Limb (tissue), 2 donors: ENCODE data around the gene EFCAB13.
"Not testable (repeated sequence)": the region's sequence is repeated elsewhere in the genome, so short reads cannot be mapped to it uniquely, and the experiment has no call there.

Source experiments
- DNase-seq, 2 donors: peaks; one replicate each; pipeline ENCODE4 v3.0.0-alpha.2; 2016; ENCODE audit errors: extremely low spot score in 2 of 2

The EFCAB13 gene

GRCh38 chr17:47330548-47330947, 6.8 kb downstream of the EFCAB13 start:
- DNase-seq: no peak

- no peak for DNase-seq
These were observed 8.5 kb downstream of the EFCAB13 start for GRCh38 chr17:47332287-47332686.

- DNase-seq: no peak
These were observed 11.6 kb downstream of the EFCAB13 start for GRCh38 chr17:47335101-47335936.

- no peak for DNase-seq
These were observed 14.3 kb downstream of the EFCAB13 start for GRCh38 chr17:47338026-47338425.

- no peak for DNase-seq
These were observed 29.1 kb downstream of the EFCAB13 start for GRCh38 chr17:47352848-47353247.

- DNase-seq: no peak
These were observed 34.9 kb downstream of the EFCAB13 start for GRCh38 chr17:47358652-47359051.

- no peak for DNase-seq
These were observed 39.4 kb downstream of the EFCAB13 start for GRCh38 chr17:47363171-47363570.

- DNase-seq: no peak
These were observed 43.5 kb downstream of the EFCAB13 start for GRCh38 chr17:47367257-47367656.

- peak in 1 of 2 donors; percentile 2 for DNase-seq
These were observed 44.5 kb downstream of the EFCAB13 start for GRCh38 chr17:47368262-47368661.

GRCh38 chr17:47370899-47371298, 47.1 kb downstream of the EFCAB13 start:
- DNase-seq: not testable (repeated sequence)

GRCh38 chr17:47373002-47373401, 49.2 kb downstream of the EFCAB13 start:
- no peak for DNase-seq

- no peak for DNase-seq
These were observed 52.5 kb downstream of the EFCAB13 start for GRCh38 chr17:47376247-47376646.

- DNase-seq: no peak
These were observed 65.1 kb downstream of the EFCAB13 start for GRCh38 chr17:47388825-47389224.

- not testable (repeated sequence) for DNase-seq
These were observed 73.9 kb downstream of the EFCAB13 start for GRCh38 chr17:47397532-47398128.

- DNase-seq: no peak
These were observed 76.6 kb downstream of the EFCAB13 start for GRCh38 chr17:47400333-47400732.

- DNase-seq: no peak
These were observed 77.3 kb downstream of the EFCAB13 start for GRCh38 chr17:47401100-47401499.

- DNase-seq: no peak
These were observed 80.3 kb downstream of the EFCAB13 start for GRCh38 chr17:47404006-47404405.

- no peak for DNase-seq
These were observed 81.1 kb downstream of the EFCAB13 start for GRCh38 chr17:47404875-47405274.

GRCh38 chr17:47413872-47414271, 90.1 kb downstream of the EFCAB13 start:
- no peak for DNase-seq

- no peak for DNase-seq
These were observed 90.9 kb downstream of the EFCAB13 start for GRCh38 chr17:47414612-47415011.

- DNase-seq: peak in 1 of 2 donors; percentile 49
These were observed 99.9 kb downstream of the EFCAB13 start for GRCh38 chr17:47423406-47424295.

GRCh38 chr17:47425233-47425632, 101.5 kb downstream of the EFCAB13 start:
- not testable (repeated sequence) for DNase-seq
